HG03280 (cell line): ENCODE measurements around the gene JADE3.
"Not testable (repeated sequence)": the region's sequence is repeated elsewhere in the genome, so short reads cannot be mapped to it uniquely, and the experiment has no call there.

Source experiments
- ATAC-seq: cut with Tn5 transposase; IDR thresholded peaks from one replicate; pipeline ENCODE4 v1.9.1; 2021; ENCODE audit warnings: mild to moderate bottlenecking, moderate library complexity; ENCODE audit not compliant: unreplicated experiment

Gene JADE3

DNA sequence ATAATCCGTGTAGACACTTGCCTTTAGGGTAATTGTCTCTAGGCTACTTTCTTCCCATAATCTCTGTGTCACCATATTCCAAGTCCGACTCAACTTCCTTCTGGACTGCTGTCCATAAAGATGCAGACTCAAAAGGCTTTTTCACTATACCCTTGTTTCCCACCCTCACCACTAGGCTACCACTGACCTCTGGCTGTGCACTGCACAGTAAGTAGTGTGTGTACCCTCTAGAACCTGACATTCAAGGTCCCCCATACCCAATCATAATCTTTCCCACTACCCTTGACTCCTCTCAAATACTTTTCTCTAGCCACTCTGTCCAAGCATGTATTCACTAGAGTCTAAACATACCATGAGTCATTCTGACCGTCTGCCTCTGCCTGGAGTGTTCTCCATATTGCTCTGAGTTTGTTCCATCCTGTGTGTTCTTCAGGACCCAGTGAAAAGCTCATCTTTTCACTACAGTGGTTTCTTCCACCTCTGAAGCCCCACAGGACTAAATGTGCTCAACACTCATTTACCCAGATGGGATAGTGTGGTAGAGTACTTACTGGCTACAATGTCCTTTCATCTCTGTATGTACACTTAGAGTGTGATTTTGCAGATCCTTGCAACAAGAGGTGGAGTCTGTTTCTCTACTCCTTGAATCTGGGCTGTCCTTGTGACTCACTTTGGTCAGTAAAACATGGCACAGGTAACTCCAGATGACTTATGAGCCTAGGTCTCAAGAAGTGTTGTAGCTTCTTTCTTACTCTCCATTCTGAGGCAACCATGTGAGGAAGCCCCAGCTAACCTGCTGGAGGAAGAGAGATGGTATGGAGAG is 17.4 kb downstream of the JADE3 start:
- ATAC-seq = no peak

DNA sequence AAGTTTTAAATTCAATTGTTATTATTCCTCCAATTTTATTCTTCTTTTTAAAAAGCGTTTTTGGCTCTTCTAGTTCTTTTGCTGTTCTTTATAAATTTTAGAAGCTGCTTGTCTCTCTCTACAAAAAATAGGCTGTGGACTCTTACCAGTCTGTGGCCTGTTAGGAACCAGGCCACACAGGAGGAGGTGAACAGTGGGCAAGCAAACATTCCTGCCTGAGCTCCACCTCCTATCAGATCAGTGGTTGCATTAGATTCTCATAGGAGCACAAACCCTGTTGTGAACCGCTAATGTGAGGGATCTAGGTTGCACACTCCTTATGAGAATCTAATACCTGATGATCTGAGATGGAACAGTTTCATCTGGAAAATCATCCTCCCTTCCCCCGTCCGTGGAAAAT is 23.1 kb downstream of the JADE3 start:
- ATAC-seq = no peak

DNA sequence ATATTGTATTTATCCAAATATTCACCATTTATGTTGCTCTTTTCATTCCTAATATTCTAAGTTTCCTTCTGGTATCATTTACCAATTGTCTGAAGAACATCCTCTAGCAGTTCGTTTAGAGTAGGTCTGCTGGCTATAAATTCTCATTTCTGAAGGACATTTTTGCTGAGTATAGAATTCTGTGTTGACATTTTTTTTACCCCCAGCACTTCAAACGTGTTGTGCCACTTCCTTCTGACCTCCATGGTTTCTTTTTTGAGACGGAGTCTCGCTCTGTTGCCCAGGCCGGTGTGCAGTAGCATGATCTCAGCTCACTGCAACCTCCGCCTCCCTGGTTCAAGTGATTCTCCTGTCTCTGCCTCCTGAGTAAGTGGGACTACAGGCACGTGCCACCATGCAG is 26.4 kb downstream of the JADE3 start:
- ATAC-seq = no peak

DNA sequence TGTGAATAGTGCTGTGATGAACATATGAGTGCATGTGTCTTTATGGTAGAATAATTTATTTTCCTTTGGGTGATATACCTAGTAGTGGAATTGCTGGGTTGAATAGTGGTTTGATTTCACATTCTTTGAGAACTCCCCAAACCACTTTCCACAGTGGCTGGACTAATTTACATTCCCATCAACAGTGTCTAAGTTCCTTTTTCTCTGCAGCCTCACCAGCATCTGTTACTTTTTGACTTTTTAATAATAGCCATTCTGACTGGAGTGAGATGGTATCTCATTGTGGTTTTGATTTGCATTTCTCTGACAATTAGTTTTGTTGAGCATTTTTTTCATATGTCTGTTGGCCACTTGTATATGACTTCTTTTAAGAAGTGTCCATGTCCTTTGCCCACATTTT is 29.1 kb downstream of the JADE3 start:
- ATAC-seq = no peak

DNA sequence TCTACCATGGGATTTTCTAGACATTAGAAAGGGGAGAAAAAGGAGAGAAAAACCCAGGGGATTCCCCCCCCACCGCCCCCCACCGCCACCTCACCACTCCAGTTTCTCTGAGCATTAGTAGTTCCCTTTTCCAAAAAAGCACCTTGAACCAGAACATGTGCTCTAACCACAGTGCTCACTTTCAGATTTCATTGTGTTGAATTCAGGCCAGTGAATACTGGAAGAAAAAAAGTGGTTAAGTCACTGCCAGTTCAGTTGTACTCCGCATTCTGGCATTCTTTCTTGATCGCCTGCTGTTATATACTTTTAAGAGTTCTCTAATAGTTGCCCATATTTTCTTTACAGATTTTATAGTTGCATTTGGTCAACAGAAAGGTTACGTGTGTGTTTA is 40.9 kb downstream of the JADE3 start:
- ATAC-seq = no peak

DNA sequence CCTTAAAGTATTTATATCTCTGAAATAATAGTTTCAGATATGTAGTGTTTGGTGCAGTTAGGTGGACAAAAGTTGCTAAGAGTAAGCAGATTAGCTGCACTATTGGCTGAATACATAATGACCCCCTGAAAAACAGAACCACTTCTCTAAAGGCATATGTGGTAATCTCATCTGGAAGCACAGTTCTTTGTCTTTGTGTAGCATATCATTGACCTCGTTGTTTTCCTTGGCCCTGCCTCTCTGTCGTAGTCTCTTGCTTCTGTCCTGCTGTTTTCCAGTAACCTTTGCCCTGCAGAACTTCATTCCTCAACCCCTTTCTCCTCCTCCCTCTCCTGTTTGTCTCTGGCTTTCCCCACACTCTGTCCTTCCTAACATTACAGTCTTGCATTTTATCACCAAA is 41.4 kb downstream of the JADE3 start:
- ATAC-seq = no peak

DNA sequence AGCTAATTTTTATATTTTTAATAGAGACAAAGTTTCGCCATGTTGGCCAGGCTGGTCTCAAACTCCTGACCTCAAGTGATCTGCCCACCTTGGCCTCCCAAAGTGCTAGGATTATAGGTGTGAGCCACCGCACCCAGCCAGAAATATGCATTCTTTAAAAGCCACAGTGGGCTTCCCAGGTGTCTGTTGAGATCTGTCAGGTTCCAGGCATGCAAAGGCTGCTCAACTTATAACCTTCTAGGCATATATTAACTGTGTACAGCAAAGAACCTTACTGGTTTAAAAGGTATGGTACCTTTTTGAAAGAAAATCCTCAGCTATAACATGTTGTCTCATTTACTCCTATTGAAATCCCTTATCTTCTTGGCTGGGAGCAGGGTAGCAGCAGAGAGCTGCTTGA is 42.5 kb downstream of the JADE3 start:
- ATAC-seq = no peak

DNA sequence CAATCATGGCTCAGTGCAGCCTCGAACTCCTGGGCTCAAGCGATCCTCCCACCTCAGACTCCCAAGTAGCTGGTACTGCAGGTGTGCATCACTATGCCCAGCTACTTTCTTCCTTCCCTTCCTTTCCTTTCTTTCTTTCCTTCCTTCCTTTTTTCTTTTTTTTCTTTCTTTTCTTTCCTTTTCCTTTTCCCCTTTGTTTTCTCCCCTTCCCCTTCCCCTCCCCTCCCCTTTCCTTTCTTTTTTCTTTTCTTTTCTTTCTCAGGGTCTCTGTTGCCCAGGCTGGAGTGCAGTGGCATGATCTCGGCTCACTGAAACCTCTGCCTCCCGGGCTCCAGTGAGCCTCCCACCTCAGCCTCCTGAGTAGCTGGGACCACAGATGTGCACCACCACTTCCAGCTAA is 44.4 kb downstream of the JADE3 start:
- not testable (repeated sequence) for ATAC-seq

DNA sequence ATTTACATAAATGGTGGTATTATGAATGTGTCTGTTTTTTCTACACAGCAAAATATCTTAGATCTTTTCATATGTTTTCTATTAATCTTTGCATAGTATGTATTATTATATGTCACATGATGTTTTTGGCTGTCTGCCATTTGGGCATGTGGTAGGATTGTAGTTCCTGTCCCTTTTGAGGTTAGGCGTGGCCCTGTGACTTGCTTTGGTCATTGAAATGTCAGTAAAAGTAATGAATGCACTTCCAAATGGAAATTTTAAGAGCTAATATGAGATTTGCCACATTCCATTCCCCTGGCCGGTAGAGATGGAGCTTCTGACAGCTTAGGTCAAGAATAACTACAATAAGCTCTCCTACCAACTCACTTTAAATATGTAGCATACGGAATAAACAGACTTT is 45.1 kb downstream of the JADE3 start:
- no peak for ATAC-seq

DNA sequence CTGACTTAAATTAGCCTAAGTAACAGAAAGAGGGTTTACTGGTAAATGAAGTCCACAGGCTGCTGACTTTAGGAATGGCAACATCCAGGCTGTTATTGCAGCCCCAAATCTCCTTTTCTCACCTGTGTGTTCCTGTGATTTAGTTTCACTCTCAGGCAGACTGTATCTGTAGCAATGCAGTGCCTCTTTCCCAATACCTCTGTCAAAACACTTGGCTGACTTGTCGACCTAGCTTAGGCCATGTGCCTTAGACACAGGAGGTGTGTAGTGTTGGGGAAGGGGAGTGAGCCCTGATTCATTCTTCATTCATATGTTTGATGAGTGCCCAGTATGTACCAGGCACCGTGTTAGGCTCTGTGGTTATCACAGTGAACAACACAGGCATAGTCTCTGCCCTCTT is 46.9 kb downstream of the JADE3 start:
- ATAC-seq = no peak

DNA sequence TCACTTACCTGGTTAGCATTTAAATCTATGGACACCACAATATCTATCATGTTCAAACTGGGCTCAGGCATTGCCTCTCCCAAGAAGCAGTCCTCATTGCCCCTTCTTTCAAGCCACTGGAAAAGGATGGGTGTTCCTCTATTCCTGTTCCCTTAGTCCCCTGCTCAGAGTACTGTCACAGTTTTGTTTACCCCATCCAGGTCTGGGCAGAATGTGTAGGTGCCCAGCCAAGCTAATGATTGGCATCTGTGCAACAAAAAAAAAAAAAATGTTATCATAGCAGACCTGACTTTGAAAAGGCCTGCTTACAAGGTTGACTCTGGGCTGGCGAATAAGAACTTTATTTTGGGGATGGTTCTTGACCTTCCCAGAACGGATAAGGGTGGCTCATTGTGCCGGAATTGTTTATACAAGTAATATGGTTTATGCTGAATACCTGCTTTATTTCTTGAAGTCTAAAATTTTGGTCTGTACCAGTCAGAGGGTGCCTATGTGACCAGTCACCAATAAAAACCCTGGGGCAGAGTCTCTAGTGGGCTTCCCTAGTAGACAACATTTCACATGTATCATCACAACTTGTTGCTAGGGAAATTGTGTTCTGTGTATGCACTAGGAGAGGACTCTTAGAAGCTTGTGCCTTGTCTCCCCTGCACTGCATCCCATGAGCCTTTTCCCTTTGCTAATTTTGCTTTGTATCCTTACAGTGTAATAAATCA is 47.9 kb downstream of the JADE3 start:
- no peak for ATAC-seq

DNA sequence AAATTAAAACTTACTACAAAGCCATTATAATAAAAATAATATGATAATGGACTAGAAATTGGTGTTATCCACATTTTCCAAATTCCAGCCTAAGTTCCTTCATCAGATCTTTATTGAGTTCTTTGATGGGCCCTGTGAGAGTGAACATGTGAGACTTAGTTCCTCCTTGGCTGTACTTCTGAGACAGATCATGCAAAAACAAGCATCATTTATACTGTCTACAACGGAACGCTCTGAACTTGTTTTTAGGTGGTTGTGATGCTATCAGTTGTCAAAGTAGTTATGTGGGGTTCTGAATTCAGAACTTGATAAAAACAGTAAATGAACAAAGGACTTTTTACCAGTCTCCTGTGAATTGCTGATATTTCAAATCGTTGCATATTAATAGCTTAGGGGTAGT is 48.9 kb downstream of the JADE3 start:
- no peak for ATAC-seq

DNA sequence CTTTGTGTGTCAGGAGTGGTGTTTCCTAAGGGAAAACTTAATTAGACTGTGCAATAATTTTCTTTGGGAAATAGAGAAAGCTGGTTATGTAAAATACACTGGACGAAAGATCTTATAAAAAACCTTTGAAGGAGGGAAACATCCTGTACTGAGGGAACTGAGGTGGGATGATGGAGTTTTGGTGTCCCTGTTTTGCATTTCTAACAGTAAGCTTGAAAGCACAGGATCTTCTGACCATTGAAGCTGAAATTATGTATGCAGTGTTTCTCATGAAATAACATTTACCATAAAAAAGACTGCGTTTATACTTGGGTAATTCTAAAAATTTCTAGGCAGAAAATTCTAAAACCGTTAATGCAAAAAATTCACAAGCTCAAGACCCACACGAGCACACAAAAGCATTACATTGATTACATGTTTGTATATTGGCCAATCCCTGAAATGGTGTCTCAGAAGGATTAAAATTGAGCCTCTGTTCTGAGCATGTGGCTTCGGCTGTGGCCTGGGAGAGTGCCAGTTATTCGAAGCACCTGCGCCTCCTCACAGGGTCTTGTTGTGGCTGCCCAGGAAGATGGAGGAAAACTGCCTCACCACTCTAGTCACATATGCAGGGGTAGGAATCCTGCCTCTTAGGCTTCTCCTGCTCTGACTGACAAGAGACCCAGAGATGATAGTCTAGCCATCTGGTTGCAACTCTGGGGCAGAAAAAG is 49.5 kb downstream of the JADE3 start:
- ATAC-seq = no peak

DNA sequence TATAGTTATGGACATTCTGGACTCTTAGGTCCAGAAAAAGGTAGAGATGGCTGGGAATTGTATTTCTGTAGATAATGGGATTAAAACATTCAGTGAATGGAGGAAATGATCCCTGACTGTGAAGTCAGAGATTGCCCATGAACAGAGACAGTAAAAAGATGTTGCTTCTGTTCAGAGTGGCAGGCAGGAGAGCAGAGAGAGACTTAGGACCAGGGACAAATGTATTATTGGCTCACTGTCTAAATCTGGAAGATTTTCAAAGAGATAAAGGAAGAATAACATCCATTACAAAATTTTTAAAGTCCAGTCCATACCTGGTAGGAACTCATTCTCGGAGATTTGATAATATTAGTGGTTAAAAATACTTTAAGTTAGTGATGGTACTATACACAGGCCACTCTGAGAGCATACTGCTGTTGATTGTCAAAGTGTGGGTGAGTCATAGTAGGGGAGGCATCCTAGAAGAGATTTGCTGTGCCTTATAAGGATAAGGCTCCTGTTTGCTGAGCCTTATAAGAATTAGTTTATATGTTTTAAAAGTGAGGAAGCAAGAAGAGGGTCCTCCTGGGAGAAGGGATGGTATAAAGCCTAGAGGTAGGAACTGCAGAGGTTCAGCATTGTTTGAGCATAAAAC is 53.0 kb downstream of the JADE3 start:
- ATAC-seq = no peak

DNA sequence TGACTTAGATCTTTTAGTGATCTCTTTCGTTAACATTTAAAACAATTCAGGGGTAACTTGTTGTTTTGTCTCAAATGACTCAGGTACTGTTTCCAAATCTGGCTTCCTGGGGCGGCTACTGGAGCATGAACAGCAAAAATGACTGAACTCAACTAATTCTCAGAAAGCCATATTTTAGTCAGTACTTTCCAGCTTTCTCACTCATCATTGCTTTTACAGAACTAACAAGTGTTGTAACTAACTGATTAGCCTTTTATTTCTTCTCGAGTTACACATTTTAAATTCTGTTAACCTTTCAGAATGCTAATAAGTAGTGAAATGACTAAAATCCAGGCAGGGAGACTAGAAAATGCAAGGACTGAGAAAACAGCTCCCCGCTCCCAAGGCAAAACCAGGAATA is 55.3 kb downstream of the JADE3 start:
- peak; percentile 65 for ATAC-seq

DNA sequence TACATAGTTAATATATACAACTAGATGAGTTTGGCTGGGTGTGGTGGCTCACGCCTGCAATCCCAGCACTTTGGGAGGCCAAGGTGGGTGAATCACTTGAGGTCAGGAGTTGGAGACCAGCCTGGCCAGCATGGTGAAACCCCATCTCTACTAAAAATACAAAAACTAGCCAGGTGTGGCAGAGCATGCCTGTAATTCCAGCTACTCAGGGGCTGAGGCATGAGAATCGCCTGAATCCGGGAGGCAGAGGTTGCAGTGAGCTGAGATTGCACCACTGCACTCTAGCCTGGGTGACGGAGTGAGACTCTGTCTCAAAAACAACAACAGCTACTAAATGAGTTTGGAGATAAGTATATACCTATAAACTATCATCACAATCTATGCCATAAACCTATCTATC is 64.8 kb downstream of the JADE3 start:
- not testable (repeated sequence) for ATAC-seq

DNA sequence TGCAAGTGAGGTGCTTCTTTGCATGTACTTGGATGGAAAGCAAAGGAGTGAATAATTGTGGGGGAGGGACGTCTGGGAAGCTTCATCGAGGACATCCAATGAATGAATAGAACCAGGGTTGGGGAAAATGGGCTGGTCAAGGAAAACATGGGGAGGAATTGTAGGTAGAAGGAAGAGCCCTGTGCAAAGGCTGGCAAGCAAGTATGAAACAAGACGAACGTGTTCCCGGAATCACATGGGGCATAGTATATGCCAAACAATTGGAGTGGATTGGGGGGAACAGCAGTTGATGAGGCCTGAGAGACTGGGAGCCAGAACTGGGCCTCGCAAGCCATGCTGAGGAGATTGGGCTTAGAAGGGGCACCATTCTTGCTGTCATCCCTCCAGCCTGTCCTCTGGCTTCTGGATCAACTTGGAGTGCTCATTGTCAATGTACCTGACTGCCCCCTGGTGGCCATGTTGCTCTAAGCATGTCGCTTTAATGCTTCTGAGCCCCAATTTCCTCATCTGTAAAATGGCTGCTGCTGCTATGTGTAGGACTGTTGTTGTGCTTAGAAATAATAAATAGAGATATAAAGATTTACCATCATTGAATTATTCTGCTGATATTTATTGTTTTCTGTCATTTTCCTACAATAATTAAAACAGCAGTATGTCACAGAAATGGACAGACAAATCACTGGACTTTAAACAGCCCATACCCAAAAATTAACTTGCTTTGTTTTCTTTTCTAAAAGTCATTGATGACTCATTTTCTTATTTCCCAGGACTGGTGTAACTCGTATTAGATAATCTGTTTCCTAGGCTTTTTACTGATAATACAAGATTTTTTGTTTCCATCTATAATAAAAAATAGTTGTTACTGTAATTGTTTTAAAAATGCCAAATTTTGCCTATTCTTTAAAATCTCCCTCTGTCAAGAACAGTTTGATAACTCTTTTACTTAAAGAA is 66.4 kb downstream of the JADE3 start:
- no peak for ATAC-seq

DNA sequence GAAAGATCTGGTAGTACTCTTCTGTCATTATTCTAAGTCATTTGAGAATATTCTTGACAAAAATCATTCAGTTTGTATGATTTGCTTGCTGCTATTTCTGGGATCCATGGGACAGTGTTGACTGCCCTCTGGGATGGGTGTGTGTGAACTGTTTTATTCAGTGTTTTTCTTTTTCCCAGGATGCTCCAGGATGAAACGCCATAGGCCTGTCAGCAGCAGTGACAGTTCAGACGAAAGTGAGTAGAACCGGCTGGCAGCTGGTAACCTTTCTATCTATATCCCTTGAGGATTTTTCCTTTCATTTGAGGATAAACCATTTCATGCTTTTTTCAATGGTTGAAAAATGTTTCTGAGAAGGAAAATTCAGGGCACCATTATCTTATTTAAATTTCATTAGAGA is 72.5 kb downstream of the JADE3 start:
- ATAC-seq = no peak

DNA sequence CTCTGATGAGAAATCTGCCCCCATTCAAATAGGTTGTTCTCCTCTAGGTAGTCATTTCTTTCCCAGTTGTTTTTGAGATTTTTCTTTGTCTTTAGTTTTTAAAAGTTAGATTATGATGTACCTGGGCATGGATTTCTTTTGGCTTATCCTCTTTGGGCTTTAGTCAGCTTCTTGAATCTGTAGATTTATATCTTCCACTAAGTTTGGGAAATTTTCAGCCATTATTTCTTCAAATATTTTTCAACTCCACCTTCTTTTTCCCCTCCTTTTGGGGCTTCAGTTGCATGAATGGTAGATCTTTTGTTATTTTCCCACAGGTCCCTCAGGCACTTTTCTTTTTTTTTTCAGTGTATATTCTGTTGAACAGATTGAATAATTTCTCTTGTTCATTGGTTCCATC is 77.3 kb downstream of the JADE3 start:
- no peak for ATAC-seq

DNA sequence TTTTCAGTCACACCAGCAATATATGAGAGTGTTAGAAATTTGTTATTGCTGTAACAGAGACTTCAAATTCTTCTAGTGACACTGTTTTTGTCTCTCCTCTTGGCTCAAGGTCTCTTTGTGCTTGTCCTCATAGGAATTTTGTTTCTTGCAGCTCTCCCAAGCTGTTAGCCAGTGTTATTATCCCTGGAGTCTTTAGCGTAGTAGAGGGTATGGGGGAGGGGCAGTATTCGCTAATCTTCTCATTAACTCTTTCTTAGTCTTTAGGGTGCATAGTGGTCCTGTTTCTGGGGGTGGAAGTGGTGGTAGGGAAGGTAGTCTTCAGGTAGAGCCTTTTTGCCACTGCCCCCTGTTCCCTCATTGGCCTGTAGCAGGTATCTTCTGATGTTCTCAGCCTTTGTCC is 79.4 kb downstream of the JADE3 start:
- ATAC-seq = no peak
